GM18517 (cell line): ENCODE results near the gene CNNM1.

Experiments
- ATAC-seq: cut with Tn5 transposase; IDR thresholded peaks from one replicate; pipeline ENCODE4 v1.9.1; 2021; ENCODE audit warnings: mild to moderate bottlenecking, moderate library complexity; ENCODE audit not compliant: unreplicated experiment

Gene CNNM1

DNA sequence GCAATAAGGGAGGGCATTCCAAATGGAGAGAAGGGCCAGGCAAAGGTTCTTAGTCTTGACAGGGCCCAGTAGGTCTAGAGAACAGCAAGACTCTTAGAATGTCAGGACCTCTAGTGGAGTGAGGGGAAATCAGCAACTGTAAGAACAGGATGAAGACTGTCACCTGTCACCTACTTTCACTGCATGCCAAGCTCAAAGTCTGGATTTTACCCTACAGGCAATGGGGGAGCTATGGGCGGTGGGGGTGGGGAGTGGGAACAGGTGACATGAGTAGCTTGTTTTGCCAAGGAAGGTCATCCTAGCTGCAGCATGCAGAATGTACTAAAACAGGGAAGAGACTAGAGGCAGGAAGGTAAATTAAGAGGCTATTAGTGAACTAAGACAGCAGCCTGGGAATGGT, 82.9 kb downstream of the CNNM1 start:
- ATAC-seq, result no peak

DNA sequence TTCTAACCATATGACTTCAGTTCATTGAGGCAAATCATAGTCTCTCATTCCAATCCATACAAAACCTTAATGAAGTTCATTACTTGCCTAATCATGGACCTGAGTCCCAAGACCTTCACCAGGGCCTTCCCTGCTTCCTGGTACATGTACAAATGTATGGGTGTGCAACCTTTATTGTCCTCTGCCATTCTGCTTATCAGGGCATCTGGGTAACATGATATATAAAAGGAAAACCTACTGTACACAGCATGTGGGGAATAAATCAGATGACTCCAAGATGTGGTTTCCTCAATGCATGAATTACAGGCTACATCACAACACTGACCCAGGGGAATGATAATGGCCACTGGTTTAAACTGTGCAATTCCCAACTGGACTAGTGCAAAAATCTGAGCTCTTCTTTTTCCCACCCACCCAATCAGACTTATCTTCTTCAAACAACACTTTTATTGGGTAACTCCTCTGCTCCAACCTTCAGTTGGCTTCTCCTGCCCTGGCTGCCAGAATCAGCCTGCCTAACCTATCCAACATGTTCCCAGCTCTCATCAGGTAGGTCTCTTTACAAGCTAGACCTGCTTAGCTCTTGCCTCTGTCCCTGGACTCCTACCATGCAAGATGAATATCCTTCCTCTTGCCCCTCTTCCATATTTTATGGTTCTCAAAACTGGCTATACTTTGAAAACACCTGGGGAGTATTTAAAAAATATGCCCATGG, 89.9 kb downstream of the CNNM1 start:
- ATAC-seq, result no peak

- ATAC-seq, result no peak
Measured at GRCh38 chr10:99419688-99420087, 90.5 kb downstream of the CNNM1 start.

DNA sequence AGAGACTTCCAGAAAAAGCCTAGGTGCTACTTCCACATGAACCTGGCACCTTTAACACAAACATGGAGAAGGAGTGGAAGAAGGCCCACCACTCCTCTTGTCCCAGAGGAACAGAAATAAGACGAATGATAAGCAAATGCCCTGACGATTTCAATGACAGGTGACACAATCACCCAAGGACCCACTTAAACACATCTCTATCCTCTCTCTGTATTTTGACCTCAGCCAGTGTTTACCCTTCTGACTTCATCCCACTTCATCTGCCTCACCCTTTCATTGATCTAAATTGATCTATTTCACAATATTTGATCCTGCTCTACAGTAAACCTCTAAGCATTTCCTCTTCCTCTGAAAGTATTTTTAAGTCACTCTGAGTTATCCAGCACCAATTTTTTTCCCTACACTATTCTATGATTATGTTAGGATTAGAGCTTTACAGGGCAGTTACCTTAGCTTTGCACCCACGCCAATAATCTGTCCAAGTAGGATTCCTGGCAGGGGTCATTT, 92.1 kb downstream of the CNNM1 start:
- ATAC-seq, result no peak

DNA sequence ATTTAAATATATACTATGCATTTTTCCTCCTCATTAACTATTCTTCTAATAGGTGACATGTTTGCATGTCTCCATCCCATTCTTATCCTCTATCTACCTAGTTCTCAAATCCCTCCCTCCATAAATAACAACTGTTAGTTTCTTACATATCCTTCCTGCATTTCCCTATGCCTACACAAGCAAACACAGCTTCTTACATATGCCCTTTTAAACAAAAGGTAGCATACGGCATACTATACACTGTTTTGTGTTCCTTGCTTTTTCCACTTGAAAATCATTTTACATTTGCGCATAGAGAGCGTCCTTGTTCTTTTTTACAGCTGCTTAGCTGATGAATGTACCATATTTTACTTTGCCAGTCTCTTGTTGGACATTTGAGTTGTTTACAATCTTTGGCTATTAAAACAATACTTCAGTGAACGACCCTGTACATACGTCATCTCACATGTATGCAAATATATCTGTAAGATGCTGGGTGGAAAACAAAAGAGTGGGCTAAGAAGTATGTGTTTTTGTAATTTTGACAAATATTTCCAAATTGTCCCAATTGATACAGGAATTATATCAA, 93.5 kb downstream of the CNNM1 start:
- no peak for ATAC-seq

GRCh38 chr10:99424656-99425055, 95.5 kb downstream of the CNNM1 start:
- ATAC-seq, result no peak

GRCh38 chr10:99425204-99425603, 96.0 kb downstream of the CNNM1 start:
- ATAC-seq, result no peak

GRCh38 chr10:99426689-99427088, 97.5 kb downstream of the CNNM1 start:
- no peak for ATAC-seq

DNA sequence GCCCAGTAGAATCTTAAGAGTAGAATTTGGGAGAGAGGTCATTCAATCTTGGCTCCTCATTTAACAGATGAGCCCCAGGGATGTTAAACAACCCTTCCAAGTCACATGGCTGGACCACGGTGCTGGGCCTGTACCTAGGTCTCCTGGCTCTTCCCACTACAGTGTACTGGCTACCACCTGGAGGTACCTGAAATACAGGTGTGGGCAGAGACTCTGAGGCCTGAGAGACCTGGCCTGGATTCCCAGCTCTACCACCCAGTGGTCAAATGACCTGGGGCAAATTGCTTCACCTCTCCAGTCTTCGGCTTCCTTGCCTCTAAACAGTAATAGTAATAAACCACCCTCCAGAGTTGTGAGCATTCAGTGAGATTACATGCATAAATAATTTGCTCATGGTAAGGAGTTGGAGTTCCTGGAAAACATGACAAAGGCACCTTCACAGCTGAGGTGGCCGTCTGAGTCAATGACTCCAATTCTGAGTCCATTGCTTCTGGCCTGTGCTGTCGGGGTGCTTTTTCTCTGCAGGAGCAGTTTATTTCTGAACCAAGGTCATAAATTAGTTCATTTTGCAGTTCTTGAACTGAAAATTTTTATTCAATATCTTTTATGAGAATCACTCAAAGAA, 98.5 kb downstream of the CNNM1 start:
- no peak for ATAC-seq

DNA sequence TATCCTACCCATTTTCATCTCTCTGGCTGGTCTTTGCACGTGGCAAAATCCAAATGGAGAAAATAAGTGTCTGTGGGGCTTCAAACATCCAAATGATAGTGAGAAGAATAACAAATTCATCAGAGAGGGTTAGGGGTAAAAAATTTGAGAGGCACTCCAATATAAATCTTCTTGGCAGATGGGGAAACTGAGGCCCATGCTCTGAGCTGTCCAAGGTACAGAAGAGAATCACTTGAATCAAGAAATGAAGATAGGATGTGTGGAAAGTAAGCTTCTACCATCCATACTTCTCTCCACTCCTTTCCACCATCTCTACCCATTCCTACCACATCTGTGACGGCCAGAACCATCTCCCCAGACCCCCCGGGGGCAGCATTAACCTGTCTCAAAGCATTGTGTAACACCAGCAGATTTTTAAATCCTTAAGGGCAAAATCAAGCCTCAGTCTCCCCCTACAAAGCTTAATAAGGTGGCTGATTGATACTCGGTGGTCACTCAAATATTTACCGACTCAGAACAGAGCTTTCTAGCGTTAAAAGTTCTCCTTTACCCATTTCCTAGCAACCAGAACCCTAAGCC, 100.5 kb downstream of the CNNM1 start:
- no peak for ATAC-seq

DNA sequence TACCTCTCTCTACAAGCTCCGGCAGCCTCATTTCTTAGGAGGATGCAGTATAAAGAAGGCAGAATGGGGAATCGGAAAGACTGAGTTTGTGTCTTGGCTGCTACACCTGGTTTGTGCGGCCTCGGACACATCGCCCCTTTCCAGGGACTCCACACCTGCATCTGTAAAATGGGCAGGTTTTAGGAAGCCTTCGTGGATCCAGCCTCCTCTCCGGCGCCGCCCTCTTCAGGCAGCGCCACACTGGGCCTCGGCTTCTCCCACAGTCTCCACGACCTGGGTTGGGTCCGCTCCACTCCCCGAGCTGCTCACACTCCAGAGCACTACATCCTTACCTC, 100.9 kb downstream of the CNNM1 start:
- no peak for ATAC-seq

- peak; percentile 98 for ATAC-seq
Measured at GRCh38 chr10:99430451-99431189, 101.5 kb downstream of the CNNM1 start, which contains the start of gene GOT1. TSS of gene GOT1 (minus strand) at chr10:99430624. CDS start at chr10:99430565, 59 bp downstream.

GRCh38 chr10:99431190-99431760, 102.1 kb downstream of the CNNM1 start:
- no peak for ATAC-seq

GRCh38 chr10:99432047-99432446, 102.9 kb downstream of the CNNM1 start:
- ATAC-seq, result no peak

DNA sequence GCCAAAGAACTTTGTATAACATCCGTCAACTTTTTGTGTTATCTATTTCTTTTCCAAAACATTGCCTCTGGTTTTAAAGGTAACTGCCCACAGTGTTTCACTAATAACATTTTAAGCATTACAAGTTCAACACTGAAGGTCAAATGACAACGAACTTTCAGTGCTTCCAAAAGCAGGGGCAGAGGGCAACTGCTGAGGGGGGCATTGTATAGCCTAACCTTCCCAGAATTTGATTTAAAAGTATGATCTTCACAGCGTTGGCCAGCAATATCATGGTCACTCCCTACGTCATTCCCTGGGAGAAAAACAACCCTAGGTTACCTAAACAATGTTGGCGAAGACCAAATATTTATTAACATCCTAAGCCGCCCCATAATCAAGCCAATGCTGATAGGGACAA, 103.7 kb downstream of the CNNM1 start:
- no peak for ATAC-seq

DNA sequence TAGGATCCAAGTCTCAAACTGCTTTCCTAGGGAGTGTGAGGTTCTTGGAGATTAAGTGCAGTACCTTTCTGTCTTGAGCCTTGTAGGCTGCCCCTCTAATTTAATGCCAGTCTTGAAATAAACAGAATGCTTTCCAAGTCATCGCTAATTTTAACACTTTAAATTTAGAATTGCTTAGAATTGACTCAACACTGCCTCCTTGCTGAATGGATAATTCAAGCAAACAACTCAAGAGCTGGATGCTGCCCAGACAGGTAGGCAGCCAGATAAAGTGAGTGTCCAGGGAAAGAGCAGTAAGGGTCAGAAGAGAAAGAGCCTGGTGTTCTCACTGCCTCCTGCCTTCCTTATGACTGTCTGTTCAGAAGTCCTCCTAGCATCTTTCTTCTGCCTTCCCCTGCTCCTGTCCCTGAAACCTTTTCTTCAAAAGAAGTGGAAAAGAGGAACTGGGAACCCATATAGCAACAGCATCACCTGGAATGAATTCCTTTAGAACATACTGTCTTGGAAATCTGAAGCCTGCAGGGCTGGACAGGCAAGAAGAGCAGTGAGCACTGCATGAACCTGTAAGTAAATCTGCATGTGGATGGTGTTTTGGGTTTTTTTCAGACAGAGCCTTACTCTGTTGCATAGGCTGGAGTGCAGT, 104.3 kb downstream of the CNNM1 start:
- ATAC-seq, result no peak

DNA sequence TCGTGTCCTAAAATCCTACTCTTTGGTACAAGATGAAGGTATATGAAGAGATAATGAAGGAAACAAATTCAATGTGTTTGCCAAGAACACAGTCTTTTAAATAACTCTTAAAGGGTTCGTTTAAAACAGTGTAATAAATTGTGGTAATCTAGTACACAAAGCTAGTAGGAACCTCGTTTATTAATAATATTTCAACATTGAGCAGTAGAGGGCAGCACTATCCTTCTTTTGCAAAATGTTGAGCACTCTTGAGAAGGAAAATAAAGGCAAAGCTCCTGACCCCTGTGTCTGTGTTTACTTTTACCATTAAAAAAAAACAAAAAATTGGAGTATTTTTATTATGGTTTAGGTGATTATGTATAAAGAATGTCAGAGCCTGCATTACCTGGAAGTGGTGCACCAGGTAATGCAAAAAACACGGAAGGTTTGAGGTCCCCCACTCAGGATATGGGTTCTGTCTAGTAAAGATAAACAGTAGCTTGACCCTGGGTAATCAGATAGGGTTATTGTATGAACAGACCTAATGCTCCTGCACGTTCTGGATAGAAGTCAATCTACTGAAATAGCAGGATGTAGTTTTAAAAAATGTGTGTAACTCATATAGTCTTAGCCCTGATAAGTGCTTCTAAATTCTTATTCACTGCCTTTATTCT, 107.0 kb downstream of the CNNM1 start:
- ATAC-seq, result no peak

- ATAC-seq, result no peak
Measured at GRCh38 chr10:99438890-99439289, 109.7 kb downstream of the CNNM1 start.

- ATAC-seq, result no peak
Measured at GRCh38 chr10:99442394-99442793, 113.2 kb downstream of the CNNM1 start.

- ATAC-seq, result no peak
Measured at GRCh38 chr10:99443500-99443899, 114.3 kb downstream of the CNNM1 start.
